ENCODE measurements around the gene GNAT3.

GNAT3 gene

GRCh38 chr7:80417211-80417793 lies 94.6 kb downstream of the GNAT3 start:
- no peak for DNase-seq (ENCODE audit: low spot score)

GRCh38 chr7:80415522-80415921 lies 96.3 kb downstream of the GNAT3 start:
- no peak for DNase-seq (ENCODE audit: low spot score)

GRCh38 chr7:80415114-80415513 lies 96.8 kb downstream of the GNAT3 start:
- DNase-seq (ENCODE audit: low spot score), result no peak

GRCh38 chr7:80414331-80414730 lies 97.5 kb downstream of the GNAT3 start:
- DNase-seq (ENCODE audit: low spot score), result no peak

GRCh38 chr7:80413383-80413945 lies 98.4 kb downstream of the GNAT3 start:
- no peak for DNase-seq (ENCODE audit: low spot score)

GRCh38 chr7:80412842-80413241 lies 99.0 kb downstream of the GNAT3 start:
- DNase-seq (ENCODE audit: low spot score), result no peak

GRCh38 chr7:80411621-80412020 lies 100.2 kb downstream of the GNAT3 start:
- no peak for DNase-seq (ENCODE audit: low spot score)

- no peak for DNase-seq (ENCODE audit: low spot score)
Observed at GRCh38 chr7:80410081-80410480, 101.8 kb downstream of the GNAT3 start.

All from HuH-7.5 (cell line).